Activated CD4-positive, alpha-beta T cell treated with anti-CD3 and anti-CD28 coated beads for 36 hours (primary cell): Measurements from ENCODE around the gene ATP9B. TPM values are rescaled to one million over a fixed set of nuclear protein-coding genes. Genes with fewer than 3 reads are reported as not detected.
A peak's percentile ranks its signal among the peaks of the same experiment; 100 is the strongest.

Experiments
- ATAC-seq: fragments of 200-7000 bp; cut with Tn5 transposase; one replicate; pipeline ENCODE4 v1.10.0; 2021; ENCODE audit warnings: mild to moderate bottlenecking, moderate library complexity
- CTCF ChIA-PET: fragments of 350-600 bp; sonication (Branson Sonifier 250); formaldehyde crosslinking; loops from one replicate; lab custom pipeline; 2021; ENCODE audit warnings: antibody characterized with exemption; lab: Charles Lee
- POLR2A ChIA-PET: fragments of 350-600 bp; sonication (Branson Sonifier 250); formaldehyde crosslinking; loops from one replicate; lab custom pipeline; 2021; ENCODE audit warnings: antibody characterized with exemption, inconsistent platforms; lab: Charles Lee
- DNase-seq: peaks from one replicate; pipeline ENCODE4 v3.0.0-alpha.2; 2020
- H3K27ac Mint-ChIP-seq: one replicate; pipeline ENCODE4 v1.8.0; 2021; ENCODE audit warnings: mixed read lengths
- H3K27me3 Mint-ChIP-seq: one replicate; pipeline ENCODE4 v1.8.0; 2021; ENCODE audit warnings: mixed read lengths
- H3K36me3 Mint-ChIP-seq: one replicate; pipeline ENCODE4 v1.8.0; 2021; ENCODE audit warnings: low read depth, mixed read lengths
- H3K4me1 Mint-ChIP-seq: one replicate; pipeline ENCODE4 v1.8.0; 2021; ENCODE audit warnings: mixed read lengths
- H3K4me3 Mint-ChIP-seq: one replicate; pipeline ENCODE4 v1.8.0; 2021; ENCODE audit warnings: mild to moderate bottlenecking, moderate library complexity, mixed read lengths
- H3K9me3 Mint-ChIP-seq: one replicate; pipeline ENCODE4 v1.8.0; 2021; ENCODE audit warnings: low read depth, mixed read lengths
- intact Hi-C, 2 experiments: fragments of 100-400 bp; cut with DNase I in 1 of 2; cut with micrococcal nuclease in 1 of 2; formaldehyde crosslinking; loops; one replicate each; pipeline versions ENCODE4 v1.14.2 to v1.15.1; 2022 to 2024; cut with DNase I, micrococcal nuclease
- total RNA-seq, 2 experiments: library from RNA; stranded (reverse); gene quantifications; one replicate each; pipeline ENCODE4 v1.2.3, GENCODE V29; 2021

Gene ATP9B, protein sequence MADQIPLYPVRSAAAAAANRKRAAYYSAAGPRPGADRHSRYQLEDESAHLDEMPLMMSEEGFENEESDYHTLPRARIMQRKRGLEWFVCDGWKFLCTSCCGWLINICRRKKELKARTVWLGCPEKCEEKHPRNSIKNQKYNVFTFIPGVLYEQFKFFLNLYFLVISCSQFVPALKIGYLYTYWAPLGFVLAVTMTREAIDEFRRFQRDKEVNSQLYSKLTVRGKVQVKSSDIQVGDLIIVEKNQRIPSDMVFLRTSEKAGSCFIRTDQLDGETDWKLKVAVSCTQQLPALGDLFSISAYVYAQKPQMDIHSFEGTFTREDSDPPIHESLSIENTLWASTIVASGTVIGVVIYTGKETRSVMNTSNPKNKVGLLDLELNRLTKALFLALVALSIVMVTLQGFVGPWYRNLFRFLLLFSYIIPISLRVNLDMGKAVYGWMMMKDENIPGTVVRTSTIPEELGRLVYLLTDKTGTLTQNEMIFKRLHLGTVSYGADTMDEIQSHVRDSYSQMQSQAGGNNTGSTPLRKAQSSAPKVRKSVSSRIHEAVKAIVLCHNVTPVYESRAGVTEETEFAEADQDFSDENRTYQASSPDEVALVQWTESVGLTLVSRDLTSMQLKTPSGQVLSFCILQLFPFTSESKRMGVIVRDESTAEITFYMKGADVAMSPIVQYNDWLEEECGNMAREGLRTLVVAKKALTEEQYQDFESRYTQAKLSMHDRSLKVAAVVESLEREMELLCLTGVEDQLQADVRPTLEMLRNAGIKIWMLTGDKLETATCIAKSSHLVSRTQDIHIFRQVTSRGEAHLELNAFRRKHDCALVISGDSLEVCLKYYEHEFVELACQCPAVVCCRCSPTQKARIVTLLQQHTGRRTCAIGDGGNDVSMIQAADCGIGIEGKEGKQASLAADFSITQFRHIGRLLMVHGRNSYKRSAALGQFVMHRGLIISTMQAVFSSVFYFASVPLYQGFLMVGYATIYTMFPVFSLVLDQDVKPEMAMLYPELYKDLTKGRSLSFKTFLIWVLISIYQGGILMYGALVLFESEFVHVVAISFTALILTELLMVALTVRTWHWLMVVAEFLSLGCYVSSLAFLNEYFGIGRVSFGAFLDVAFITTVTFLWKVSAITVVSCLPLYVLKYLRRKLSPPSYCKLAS
- 10 to 100 TPM; 19.4 to 20.8 TPM for total RNA-seq

DNA sequence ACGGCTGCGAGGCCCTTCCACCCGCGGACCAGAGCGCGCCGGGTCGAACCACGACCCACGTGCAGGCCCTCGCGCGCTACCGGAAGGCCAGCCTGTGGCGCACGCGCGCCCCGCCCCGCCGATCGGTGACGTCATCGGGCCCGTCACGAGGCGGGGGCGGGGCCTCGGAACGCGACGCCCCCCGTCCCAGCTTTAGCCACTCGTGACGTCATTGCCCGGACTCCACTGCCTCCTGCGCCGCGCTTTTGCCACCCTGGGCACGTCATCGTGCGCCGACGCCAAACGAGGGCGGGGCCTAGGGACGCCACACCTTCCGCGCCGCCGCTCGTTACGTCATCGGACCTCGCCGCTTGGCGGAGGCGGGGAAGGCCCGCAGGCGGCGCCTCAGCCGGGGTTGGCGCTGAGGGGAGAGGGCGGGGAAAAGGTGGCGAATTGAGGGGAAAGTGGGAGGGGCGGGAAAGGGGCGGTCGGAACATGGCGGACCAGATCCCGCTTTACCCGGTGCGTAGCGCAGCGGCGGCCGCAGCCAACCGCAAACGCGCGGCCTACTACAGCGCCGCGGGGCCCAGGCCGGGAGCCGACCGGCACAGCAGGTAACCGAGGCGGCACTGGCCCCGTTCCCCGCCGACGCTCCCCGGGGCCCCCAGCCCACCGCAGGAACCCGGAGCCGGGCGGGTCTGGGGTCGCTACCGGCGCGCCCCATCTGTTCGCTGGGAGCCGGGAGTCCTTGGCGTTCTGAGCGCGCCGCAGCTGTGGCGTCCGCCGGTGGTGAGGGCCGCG, at the start of gene ATP9B:
Gene ATP9B (plus strand): TSS at position 458 of the 780 bp plus-strand sequence. CDS start 17 bp downstream, at position 475.
- peak within 1 kb of the TSS; percentile 87 for H3K4me3 Mint-ChIP-seq
- peaks cover 38% of the 10 kb centered on the region for H3K4me1 Mint-ChIP-seq
- peak; percentile 99 for DNase-seq
- intact Hi-C loops = loop anchor here (1.0 to 5.0 kb wide), 8 partner anchors 88 to 1040 kb away; partner anchors contain the start of genes RBFA (in 2 of the 2), ADNP2 (in 1 of the 2), NFATC1 (in 1 of the 2) and SLC66A2 (in 1 of the 2)
- H3K9me3 Mint-ChIP-seq = peaks cover 23% of the 10 kb centered on the region
- peak within 1 kb of the TSS; percentile 99 for H3K27ac Mint-ChIP-seq
- peaks cover 11% of the 10 kb centered on the region for H3K27me3 Mint-ChIP-seq
- ChIA-PET CTCF (interaction anchor here (1.2 kb wide), 1 partner anchor 1090 kb away, joined by 3 read pairs; no protein-coding TSS in a partner anchor), POLR2A (interaction anchor here (1.1 kb wide), 1 partner anchor 611 kb away, joined by 3 read pairs; no protein-coding TSS in a partner anchor)
- ATAC-seq = peak; percentile 83
- H3K36me3 Mint-ChIP-seq = peaks cover 49% of the 10 kb centered on the region

- Mint-ChIP-seq H3K27ac (no peak overlapping the region), H3K27me3 (peaks cover 4% of the 10 kb centered on the region), H3K4me3 (no peak overlapping the region), H3K9me3 (no peaks in the 10 kb centered on the region), H3K36me3 (no peaks in the 10 kb centered on the region), H3K4me1 (no peaks in the 10 kb centered on the region)
- DNase-seq (no peak), ATAC-seq (no peak)
- CTCF ChIA-PET = no interaction called here
- POLR2A ChIA-PET = no interaction called here
- intact Hi-C loops = no loop called here
Observed at GRCh38 chr18:79019881-79020280, 49.3 kb upstream of the ATP9B start.

DNA sequence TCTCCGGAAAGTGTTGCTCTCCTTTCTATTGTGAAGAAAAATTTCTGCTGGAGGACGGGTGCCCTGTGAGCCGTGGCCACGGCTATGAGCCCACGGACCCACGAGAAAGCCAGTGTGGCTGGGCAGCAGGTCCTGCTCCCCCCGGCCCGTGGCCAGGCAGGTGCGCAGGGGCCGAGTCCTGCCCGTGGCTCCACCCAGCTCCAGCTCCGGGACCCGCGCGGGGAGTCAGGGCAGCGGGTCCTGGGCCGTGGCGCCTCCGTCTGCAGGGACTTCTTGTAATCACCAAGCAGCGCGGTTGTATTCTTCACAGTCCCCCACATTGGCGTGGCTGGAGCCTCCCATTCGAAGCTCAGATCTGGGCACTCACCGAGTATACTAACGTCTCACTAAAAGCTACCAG, 46.6 kb upstream of the ATP9B start:
- Mint-ChIP-seq H3K27me3 (peaks cover 4% of the 10 kb centered on the region), H3K4me1 (no peaks in the 10 kb centered on the region), H3K27ac (no peak overlapping the region), H3K9me3 (peaks cover 3% of the 10 kb centered on the region), H3K36me3 (peaks cover under 1% of the 10 kb centered on the region), H3K4me3 (no peak overlapping the region)
- no peak for ATAC-seq
- DNase-seq = no peak
- CTCF ChIA-PET = interaction anchor here (0.6 kb wide), 1 partner anchor 134 kb away, joined by 3 read pairs; no protein-coding TSS in a partner anchor
- POLR2A ChIA-PET = interaction anchor here (0.5 kb wide), 1 partner anchor 15 kb away, joined by 3 read pairs; no protein-coding TSS in a partner anchor
- intact Hi-C loops = no loop called here

GRCh38 chr18:79026491-79026890, 42.7 kb upstream of the ATP9B start:
- Mint-ChIP-seq H3K4me3 (no peak overlapping the region), H3K36me3 (peaks cover 3% of the 10 kb centered on the region), H3K27me3 (peaks cover 2% of the 10 kb centered on the region), H3K27ac (no peak overlapping the region), H3K4me1 (no peaks in the 10 kb centered on the region), H3K9me3 (peaks cover 11% of the 10 kb centered on the region)
- DNase-seq (no peak), ATAC-seq (no peak)
- ChIA-PET CTCF (interaction anchor here (0.8 kb wide), 1 partner anchor 324 kb away, joined by 3 read pairs; no protein-coding TSS in a partner anchor), POLR2A (no interaction called here)
- intact Hi-C loops = no loop called here

GRCh38 chr18:79030680-79031079, 38.5 kb upstream of the ATP9B start:
- DNase-seq = no peak
- ATAC-seq = no peak
- H3K27me3 Mint-ChIP-seq = peaks cover 2% of the 10 kb centered on the region
- no peak overlapping the region for H3K27ac Mint-ChIP-seq
- peaks cover 15% of the 10 kb centered on the region for H3K9me3 Mint-ChIP-seq
- intact Hi-C loops = no loop called here
- CTCF ChIA-PET = no interaction called here
- peaks cover 3% of the 10 kb centered on the region for H3K36me3 Mint-ChIP-seq
- H3K4me1 Mint-ChIP-seq = no peaks in the 10 kb centered on the region
- POLR2A ChIA-PET = no interaction called here
- no peak overlapping the region for H3K4me3 Mint-ChIP-seq

- ATAC-seq = no peak
- POLR2A ChIA-PET = no interaction called here
- Mint-ChIP-seq H3K27me3 (peaks cover 11% of the 10 kb centered on the region), H3K4me3 (no peak overlapping the region), H3K9me3 (peaks cover 2% of the 10 kb centered on the region), H3K4me1 (no peaks in the 10 kb centered on the region), H3K36me3 (no peaks in the 10 kb centered on the region), H3K27ac (no peak overlapping the region)
- intact Hi-C loops = no loop called here
- no peak for DNase-seq
- CTCF ChIA-PET = no interaction called here
Observed at GRCh38 chr18:79042276-79042675, 26.9 kb upstream of the ATP9B start.

- intact Hi-C loops = no loop called here
- Mint-ChIP-seq H3K4me1 (no peaks in the 10 kb centered on the region), H3K4me3 (no peak overlapping the region), H3K27me3 (peaks cover 11% of the 10 kb centered on the region), H3K9me3 (peaks cover 2% of the 10 kb centered on the region), H3K36me3 (no peaks in the 10 kb centered on the region), H3K27ac (no peak overlapping the region)
- DNase-seq (no peak), ATAC-seq (no peak)
- ChIA-PET CTCF (interaction anchor here (0.6 kb wide), 1 partner anchor 1119 kb away, joined by 3 read pairs; no protein-coding TSS in a partner anchor), POLR2A (no interaction called here)
Observed at GRCh38 chr18:79043288-79043687, 25.9 kb upstream of the ATP9B start.

DNA sequence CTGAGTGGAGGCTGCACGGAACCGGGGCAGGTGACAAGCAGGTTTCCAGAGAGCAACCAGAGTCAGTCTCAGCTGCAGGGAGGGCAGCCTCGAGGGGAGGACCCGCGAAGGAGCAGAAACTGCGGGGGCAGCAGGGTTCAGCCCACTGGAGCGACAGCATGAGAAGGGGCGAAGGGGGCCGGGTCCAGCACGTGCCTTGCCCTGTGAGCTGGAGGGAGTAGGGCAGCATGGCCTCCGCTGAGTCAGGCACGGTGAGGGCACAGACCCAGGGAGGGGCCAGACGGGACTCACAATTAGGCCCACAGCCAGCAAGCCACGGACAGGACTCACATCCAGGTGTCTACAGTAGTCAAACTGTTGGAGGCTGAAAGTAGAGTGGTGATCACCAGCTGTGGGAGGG, 22.7 kb upstream of the ATP9B start:
- no peaks in the 10 kb centered on the region for H3K36me3 Mint-ChIP-seq
- H3K4me3 Mint-ChIP-seq = no peak overlapping the region
- H3K27ac Mint-ChIP-seq = no peak overlapping the region
- peaks cover 5% of the 10 kb centered on the region for H3K27me3 Mint-ChIP-seq
- no peaks in the 10 kb centered on the region for H3K4me1 Mint-ChIP-seq
- ChIA-PET CTCF (no interaction called here), POLR2A (no interaction called here)
- intact Hi-C loops = no loop called here
- ATAC-seq = no peak
- DNase-seq = no peak
- H3K9me3 Mint-ChIP-seq = no peaks in the 10 kb centered on the region

GRCh38 chr18:79047556-79048244, 21.5 kb upstream of the ATP9B start:
- intact Hi-C loops = no loop called here
- ChIA-PET CTCF (no interaction called here), POLR2A (no interaction called here)
- Mint-ChIP-seq H3K9me3 (no peaks in the 10 kb centered on the region), H3K27ac (no peak overlapping the region), H3K4me3 (no peak overlapping the region), H3K36me3 (no peaks in the 10 kb centered on the region), H3K4me1 (no peaks in the 10 kb centered on the region), H3K27me3 (peaks cover 7% of the 10 kb centered on the region)
- ATAC-seq = no peak
- DNase-seq = no peak

DNA sequence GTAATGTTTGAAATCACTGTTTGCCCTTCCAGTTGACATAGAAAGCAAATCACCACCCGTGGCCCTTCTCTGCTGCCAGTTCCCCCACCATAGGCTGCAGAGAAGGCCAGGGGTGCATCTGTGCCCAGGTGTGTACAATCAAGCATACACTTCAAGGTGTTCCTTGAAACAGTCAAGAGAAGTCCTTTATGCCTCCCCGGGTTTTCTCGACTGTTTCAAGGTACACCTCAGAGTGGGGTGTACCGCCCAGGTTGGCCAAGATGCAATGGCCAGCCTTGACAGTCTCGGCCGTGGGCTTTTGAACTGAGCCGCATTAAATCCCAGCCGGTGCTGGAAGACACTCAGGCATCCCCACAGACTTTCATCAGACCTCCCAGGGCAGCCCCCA, 21.0 kb upstream of the ATP9B start:
- no peak overlapping the region for H3K27ac Mint-ChIP-seq
- H3K4me3 Mint-ChIP-seq = no peak overlapping the region
- no peaks in the 10 kb centered on the region for H3K4me1 Mint-ChIP-seq
- H3K36me3 Mint-ChIP-seq = no peaks in the 10 kb centered on the region
- H3K9me3 Mint-ChIP-seq = no peaks in the 10 kb centered on the region
- no peak for ATAC-seq
- ChIA-PET POLR2A (no interaction called here), CTCF (no interaction called here)
- DNase-seq = no peak
- intact Hi-C loops = no loop called here
- peaks cover 5% of the 10 kb centered on the region for H3K27me3 Mint-ChIP-seq
